Osteoblast (primary cell): ENCODE measurements around the gene CCDC86. TPM values are rescaled to one million over a fixed set of nuclear protein-coding genes. Genes with fewer than 3 reads are reported as not detected.

Source experiments
- DNase-seq: peaks from one replicate; pipeline ENCODE4 v3.0.0; 2011; ENCODE audit warnings: low spot score, mixed read lengths; ENCODE audit not compliant: insufficient read length; ENCODE audit errors: missing footprints
- H2AFZ ChIP-seq: 2 replicates; pipeline ENCODE4 v1.6.0; 2011; ENCODE audit warnings: mild to moderate bottlenecking, low read length
- H3K27ac ChIP-seq: 2 replicates; pipeline ENCODE4 v1.5.1; 2011; ENCODE audit warnings: mild to moderate bottlenecking, low read depth, low read length, moderate library complexity
- H3K27me3 ChIP-seq: 2 replicates; pipeline ENCODE4 v1.6.0; 2012; ENCODE audit warnings: mild to moderate bottlenecking, control low read depth, inconsistent platforms, low read length, moderate library complexity; ENCODE audit not compliant: insufficient read depth
- H3K36me3 ChIP-seq: 2 replicates; pipeline ENCODE4 v1.5.1; 2011; ENCODE audit warnings: mild to moderate bottlenecking, low read length, control low read depth, moderate library complexity; ENCODE audit not compliant: insufficient read depth
- H3K4me1 ChIP-seq: 2 replicates; pipeline ENCODE4 v1.5.1; 2011; ENCODE audit warnings: mild to moderate bottlenecking, low read length, control low read depth, moderate library complexity; ENCODE audit not compliant: insufficient read depth
- H3K4me2 ChIP-seq: 2 replicates; pipeline ENCODE4 v1.6.0; 2011; ENCODE audit warnings: mild to moderate bottlenecking, low read length; ENCODE audit not compliant: insufficient read depth
- H3K4me3 ChIP-seq: fragments of 200-600 bp; sonication (generic); 3 replicates; pipeline ENCODE4 v1.5.1; 2012; ENCODE audit warnings: mild to moderate bottlenecking, low read length, inconsistent platforms; ENCODE audit not compliant: insufficient read depth
- H3K79me2 ChIP-seq: 2 replicates; pipeline ENCODE4 v1.6.0; 2012; ENCODE audit warnings: mild to moderate bottlenecking, low read length, control low read depth, inconsistent platforms; ENCODE audit not compliant: insufficient read depth
- H3K9me3 ChIP-seq: 2 replicates; pipeline ENCODE4 v1.5.1; 2011; ENCODE audit warnings: low read depth, low read length, control low read depth
- H4K20me1 ChIP-seq: 2 replicates; pipeline ENCODE4 v1.6.0; 2012; ENCODE audit warnings: mild to moderate bottlenecking, low read length, control low read depth; ENCODE audit not compliant: insufficient read depth
- total RNA-seq: library from RNA; depleted of rRNA; stranded (reverse); fragments of >200 nt; gene quantifications from 2 replicates; pipeline ENCODE4 v1.2.3, GENCODE V29; 2012
- TF ChIP-seq, protein P1 (sequence below): IDR thresholded peaks from 2 replicates; pipeline ENCODE4 v1.5.1; 2011; ENCODE audit warnings: mild to moderate bottlenecking, low read depth, low read length, moderate library complexity; ENCODE audit errors: extremely low read depth

The CCDC86 gene
- total RNA-seq, 1 donor = 6.2 TPM

DNA sequence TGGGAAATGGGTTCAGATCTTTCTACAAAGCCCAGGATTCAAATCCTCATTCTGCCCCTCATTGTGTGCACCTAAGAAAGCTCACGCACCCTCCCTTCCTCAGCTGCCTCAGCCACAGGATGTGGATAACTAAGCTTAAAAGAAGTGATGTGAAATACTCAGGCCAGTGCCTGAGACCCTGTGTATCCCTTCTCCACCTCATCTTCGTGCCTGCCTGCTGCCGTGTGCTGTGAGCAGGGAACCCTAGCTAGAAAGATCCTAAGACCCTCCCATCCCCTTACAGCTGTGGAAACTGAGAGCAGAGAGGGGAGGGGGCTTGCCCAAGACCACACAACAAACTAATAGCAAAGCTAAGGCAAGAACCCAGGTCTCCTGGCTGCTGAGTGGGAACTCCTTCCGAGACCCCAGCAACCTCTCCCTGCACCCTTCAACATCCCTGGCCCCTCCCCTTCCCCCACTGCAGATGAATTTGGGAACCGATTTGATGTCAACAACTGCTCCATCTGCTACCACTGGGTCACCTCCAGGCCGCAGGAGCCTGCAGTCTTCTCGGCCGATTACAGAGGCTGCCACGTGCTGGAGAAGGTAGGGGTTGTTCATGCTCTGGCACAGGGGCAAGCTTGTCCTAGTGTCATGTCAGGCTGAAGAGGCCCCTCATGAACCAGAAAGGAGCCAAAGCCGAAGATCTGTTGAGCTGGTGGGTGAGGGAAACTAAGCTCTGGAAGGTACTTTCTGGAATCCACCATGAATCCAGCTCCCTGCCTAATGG lies 27.0 kb downstream of the CCDC86 start:
- no peak overlapping the region for H3K4me3 ChIP-seq
- H3K4me1 ChIP-seq = peaks cover 27% of the 10 kb centered on the region
- no peaks in the 10 kb centered on the region for H3K36me3 ChIP-seq
- no peak for DNase-seq
- no peaks in the 10 kb centered on the region for H3K79me2 ChIP-seq
- no peaks in the 10 kb centered on the region for H4K20me1 ChIP-seq
- TF ChIP-seq, protein P1, sequence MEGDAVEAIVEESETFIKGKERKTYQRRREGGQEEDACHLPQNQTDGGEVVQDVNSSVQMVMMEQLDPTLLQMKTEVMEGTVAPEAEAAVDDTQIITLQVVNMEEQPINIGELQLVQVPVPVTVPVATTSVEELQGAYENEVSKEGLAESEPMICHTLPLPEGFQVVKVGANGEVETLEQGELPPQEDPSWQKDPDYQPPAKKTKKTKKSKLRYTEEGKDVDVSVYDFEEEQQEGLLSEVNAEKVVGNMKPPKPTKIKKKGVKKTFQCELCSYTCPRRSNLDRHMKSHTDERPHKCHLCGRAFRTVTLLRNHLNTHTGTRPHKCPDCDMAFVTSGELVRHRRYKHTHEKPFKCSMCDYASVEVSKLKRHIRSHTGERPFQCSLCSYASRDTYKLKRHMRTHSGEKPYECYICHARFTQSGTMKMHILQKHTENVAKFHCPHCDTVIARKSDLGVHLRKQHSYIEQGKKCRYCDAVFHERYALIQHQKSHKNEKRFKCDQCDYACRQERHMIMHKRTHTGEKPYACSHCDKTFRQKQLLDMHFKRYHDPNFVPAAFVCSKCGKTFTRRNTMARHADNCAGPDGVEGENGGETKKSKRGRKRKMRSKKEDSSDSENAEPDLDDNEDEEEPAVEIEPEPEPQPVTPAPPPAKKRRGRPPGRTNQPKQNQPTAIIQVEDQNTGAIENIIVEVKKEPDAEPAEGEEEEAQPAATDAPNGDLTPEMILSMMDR = no peak
- no peak overlapping the region for H3K27ac ChIP-seq
- peaks cover 6% of the 10 kb centered on the region for H3K27me3 ChIP-seq
- H2AFZ ChIP-seq = no peak overlapping the region
- H3K4me2 ChIP-seq = no peak overlapping the region
- H3K9me3 ChIP-seq = no peaks in the 10 kb centered on the region

DNA sequence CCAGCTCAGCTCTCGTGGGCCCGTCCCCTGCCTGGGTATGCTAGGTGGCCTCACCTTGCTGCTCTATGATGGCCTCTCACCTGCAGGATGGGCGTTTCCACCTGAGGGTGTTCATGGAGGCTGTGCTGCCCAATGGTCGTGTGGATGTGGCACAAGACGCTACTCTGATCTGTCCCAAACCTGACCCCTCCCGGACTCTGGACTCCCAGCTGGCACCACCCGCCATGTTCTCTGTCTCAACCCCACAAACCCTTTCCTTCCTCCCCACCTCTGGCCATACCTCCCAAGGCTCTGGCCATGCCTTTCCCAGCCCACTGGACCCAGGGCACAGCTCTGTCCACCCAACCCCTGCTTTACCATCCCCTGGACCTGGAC lies 27.5 kb downstream of the CCDC86 start:
- Histone ChIP-seq H3K4me2 (no peak overlapping the region), H3K79me2 (no peaks in the 10 kb centered on the region), H3K36me3 (no peaks in the 10 kb centered on the region), H3K4me3 (no peak overlapping the region), H3K9me3 (no peaks in the 10 kb centered on the region), H3K27ac (no peak overlapping the region), H4K20me1 (no peaks in the 10 kb centered on the region), H2AFZ (no peak overlapping the region), H3K4me1 (peaks cover 27% of the 10 kb centered on the region), H3K27me3 (peaks cover 6% of the 10 kb centered on the region)
- no peak for DNase-seq
- TF ChIP-seq, protein P1 = no peak

GRCh38 chr11:60870276-60870675 lies 28.4 kb downstream of the CCDC86 start:
- H4K20me1 ChIP-seq = no peaks in the 10 kb centered on the region
- H3K4me1 ChIP-seq = peaks cover 27% of the 10 kb centered on the region
- TF ChIP-seq, protein P1 = no peak
- H3K9me3 ChIP-seq = no peaks in the 10 kb centered on the region
- no peaks in the 10 kb centered on the region for H3K36me3 ChIP-seq
- no peak overlapping the region for H2AFZ ChIP-seq
- peaks cover 6% of the 10 kb centered on the region for H3K27me3 ChIP-seq
- DNase-seq = peak; percentile 61
- H3K4me3 ChIP-seq = no peak overlapping the region
- no peak overlapping the region for H3K27ac ChIP-seq
- H3K4me2 ChIP-seq = no peak overlapping the region
- no peaks in the 10 kb centered on the region for H3K79me2 ChIP-seq

DNA sequence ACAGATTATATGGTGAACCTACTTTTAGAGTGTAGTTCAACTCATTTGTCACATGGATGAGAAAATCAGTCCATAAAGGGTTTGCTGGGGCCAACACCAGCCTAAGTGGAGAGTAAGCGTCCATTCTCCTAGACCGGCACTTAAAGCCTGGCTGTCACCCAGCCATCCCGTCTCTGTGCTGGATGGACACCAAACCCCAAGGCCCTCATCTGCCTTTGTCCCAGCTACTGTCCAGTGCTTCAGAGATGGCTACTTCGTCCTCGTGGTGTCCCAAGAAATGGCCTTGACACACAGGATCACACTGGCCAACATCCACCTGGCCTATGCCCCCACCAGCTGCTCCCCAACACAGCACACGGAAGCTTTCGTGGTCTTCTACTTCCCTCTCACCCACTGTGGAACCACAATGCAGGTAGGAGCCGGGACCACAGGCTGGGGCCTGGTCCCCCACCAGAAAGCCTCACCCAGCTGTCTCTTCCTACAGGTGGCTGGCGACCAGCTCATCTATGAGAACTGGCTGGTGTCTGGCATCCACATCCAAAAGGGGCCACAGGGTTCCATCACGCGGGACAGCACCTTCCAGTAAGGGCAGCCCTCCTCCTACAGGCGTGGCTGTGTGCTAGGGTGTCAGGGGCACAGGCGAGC lies 28.9 kb downstream of the CCDC86 start:
- Histone ChIP-seq H3K9me3 (no peaks in the 10 kb centered on the region), H3K27ac (no peak overlapping the region), H2AFZ (no peak overlapping the region), H3K4me3 (no peak overlapping the region), H3K4me1 (peaks cover 27% of the 10 kb centered on the region), H3K36me3 (no peaks in the 10 kb centered on the region), H4K20me1 (no peaks in the 10 kb centered on the region), H3K4me2 (no peak overlapping the region), H3K27me3 (peaks cover 6% of the 10 kb centered on the region), H3K79me2 (no peaks in the 10 kb centered on the region)
- no peak for DNase-seq
- TF ChIP-seq, protein P1 = no peak
